Thymus (tissue), 11 donors: ENCODE results near the gene NSD1. TPM values are rescaled to one million over a fixed set of nuclear protein-coding genes. Genes with fewer than 3 reads are reported as not detected.

Experiments used
- DNase-seq, 9 donors: peaks; one replicate each; pipeline ENCODE4 v3.0.0-alpha.2; 2013; ENCODE audit warnings: low spot score in 9 of 9, low read depth in 6 of 9, missing footprints in 1 of 9
- H3K27ac ChIP-seq, 2 donors: one replicate each; pipeline ENCODE4 v1.5.1; 2013; ENCODE audit warnings: control low read depth in 1 of 2, low read depth in 1 of 2, low read length in 1 of 2, mild to moderate bottlenecking in 1 of 2, moderate library complexity in 1 of 2
- H3K27me3 ChIP-seq, 2 donors: one replicate each; pipeline ENCODE4 v1.5.1; 2013; ENCODE audit warnings: low read length in 1 of 2; ENCODE audit not compliant: control insufficient read depth in 2 of 2, insufficient read depth in 1 of 2
- H3K36me3 ChIP-seq, 2 donors: one replicate each; pipeline ENCODE4 v1.5.1; 2013; ENCODE audit warnings: low read length in 1 of 2, mild to moderate bottlenecking in 1 of 2, moderate library complexity in 1 of 2; ENCODE audit not compliant: control insufficient read depth in 2 of 2, insufficient read depth in 2 of 2
- H3K4me1 ChIP-seq, 2 donors: one replicate each; pipeline ENCODE4 v1.5.1; 2013; ENCODE audit warnings: low read length in 2 of 2; ENCODE audit not compliant: control insufficient read depth in 2 of 2, insufficient read depth in 2 of 2
- H3K4me3 ChIP-seq, 2 donors: one replicate each; pipeline ENCODE4 v1.5.1; 2013; ENCODE audit warnings: low read length in 2 of 2, control low read depth in 1 of 2, mild to moderate bottlenecking in 1 of 2
- H3K9me3 ChIP-seq, 2 donors: one replicate each; pipeline ENCODE4 v1.5.1; 2013; ENCODE audit warnings: low read length in 1 of 2, mild to moderate bottlenecking in 1 of 2; ENCODE audit not compliant: control insufficient read depth in 2 of 2, insufficient read depth in 1 of 2
- WGBS: extraction: QIAGEN DNeasy Blood & Tissue Kit; methylation state at CpG from one replicate; pipeline ENCODE4 v1.1.7; 2013; 5-methylcytosine and 5-hydroxymethylcytosine counted together
- polyA plus RNA-seq: library from polyadenylated mRNA; stranded (reverse); fragments of 200-250 nt; gene quantifications from one replicate; pipeline ENCODE4 v1.2.3, GENCODE V29; 2013
- total RNA-seq: library from RNA; stranded (reverse); fragments of 120-200 nt; gene quantifications from one replicate; pipeline ENCODE4 v1.2.4, GENCODE V29; 2013
- donor health status: healthy.

The NSD1 gene
- total and polyA plus RNA-seq, 2 donors = 10.9 to 34.1 TPM

DNA sequence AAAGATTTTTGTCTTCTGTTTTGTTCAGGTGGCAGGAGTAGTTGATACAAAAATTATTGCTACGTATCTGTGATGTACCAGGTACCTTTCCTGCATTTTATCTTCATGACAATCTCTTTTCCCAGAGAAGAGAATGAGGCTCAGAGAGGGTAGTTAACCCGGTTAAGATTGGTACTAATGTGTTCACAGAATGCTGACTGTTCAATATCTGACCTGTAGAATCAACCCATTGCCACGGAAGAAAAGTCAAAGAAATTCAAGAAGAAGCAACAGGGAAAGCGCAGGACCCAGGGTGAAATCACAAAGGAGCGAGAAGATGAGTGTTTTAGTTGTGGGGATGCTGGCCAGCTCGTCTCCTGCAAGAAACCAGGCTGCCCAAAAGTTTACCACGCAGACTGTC, 158.2 kb downstream of the NSD1 start:
- peaks cover 60 to 83% of the 10 kb centered on the region in 2 donors for H3K36me3 ChIP-seq
- DNase-seq = no peak
- 98% methylated on average over 7 of the region's 7 CpGs for WGBS
- no peak overlapping the region for H3K4me3 ChIP-seq
- H3K9me3 ChIP-seq = no peaks in the 10 kb centered on the region
- H3K4me1 ChIP-seq = peaks cover 3 to 12% of the 10 kb centered on the region in 2 donors
- no peaks in the 10 kb centered on the region for H3K27me3 ChIP-seq
- H3K27ac ChIP-seq = no peak overlapping the region

- WGBS = 98% methylated on average over 12 of the region's 12 CpGs
- no peak for DNase-seq
- peaks cover 59 to 82% of the 10 kb centered on the region in 2 donors for H3K36me3 ChIP-seq
- H3K27ac ChIP-seq = no peak overlapping the region
- H3K9me3 ChIP-seq = no peaks in the 10 kb centered on the region
- peaks cover 3 to 22% of the 10 kb centered on the region in 2 donors for H3K4me1 ChIP-seq
- H3K4me3 ChIP-seq = no peak overlapping the region
- H3K27me3 ChIP-seq = no peaks in the 10 kb centered on the region
Observed at GRCh38 chr5:177293819-177294581, 160.4 kb downstream of the NSD1 start.

- Histone ChIP-seq H3K9me3 (no peaks in the 10 kb centered on the region), H3K36me3 (peaks cover 59 to 80% of the 10 kb centered on the region in 2 donors), H3K27me3 (no peaks in the 10 kb centered on the region), H3K4me1 (peaks cover 7 to 28% of the 10 kb centered on the region in 2 donors), H3K27ac (no peak overlapping the region), H3K4me3 (no peak overlapping the region)
- WGBS = 97% methylated on average over 3 of the region's 3 CpGs
- no peak for DNase-seq
Observed at GRCh38 chr5:177294632-177295031, 161.1 kb downstream of the NSD1 start.

GRCh38 chr5:177295924-177296323, 162.4 kb downstream of the NSD1 start:
- no peak overlapping the region for H3K27ac ChIP-seq
- no peaks in the 10 kb centered on the region for H3K27me3 ChIP-seq
- WGBS = 85% methylated on average over 9 of the region's 9 CpGs
- no peaks in the 10 kb centered on the region for H3K9me3 ChIP-seq
- DNase-seq = no peak
- H3K36me3 ChIP-seq = peaks cover 57 to 75% of the 10 kb centered on the region in 2 donors
- no peak overlapping the region for H3K4me3 ChIP-seq
- peaks cover 16 to 40% of the 10 kb centered on the region in 2 donors for H3K4me1 ChIP-seq

- H3K4me3 ChIP-seq = no peak overlapping the region
Observed at GRCh38 chr5:177296581-177296980, 163.0 kb downstream of the NSD1 start.

GRCh38 chr5:177297922-177298321, 164.3 kb downstream of the NSD1 start:
- no peaks in the 10 kb centered on the region for H3K9me3 ChIP-seq
- H3K36me3 ChIP-seq = peaks cover 40 to 68% of the 10 kb centered on the region in 2 donors
- DNase-seq = no peak
- no peaks in the 10 kb centered on the region for H3K27me3 ChIP-seq
- no peak overlapping the region for H3K4me3 ChIP-seq
- peaks cover 24 to 60% of the 10 kb centered on the region in 2 donors for H3K4me1 ChIP-seq
- WGBS = 96% methylated on average over 2 of the region's 2 CpGs
- no peak overlapping the region for H3K27ac ChIP-seq

More at GRCh38 chr5:177296581-177296980, 163.0 kb downstream of the NSD1 start:
- H3K27ac ChIP-seq = no peak overlapping the region
- 62% methylated on average over 4 of the region's 4 CpGs for WGBS
- H3K27me3 ChIP-seq = no peaks in the 10 kb centered on the region
- peaks cover 54 to 76% of the 10 kb centered on the region in 2 donors for H3K36me3 ChIP-seq
- no peak for DNase-seq
- peaks cover 16 to 47% of the 10 kb centered on the region in 2 donors for H3K4me1 ChIP-seq
- H3K9me3 ChIP-seq = no peaks in the 10 kb centered on the region

GRCh38 chr5:177299697-177300096, 166.1 kb downstream of the NSD1 start:
- no peaks in the 10 kb centered on the region for H3K9me3 ChIP-seq
- H3K4me1 ChIP-seq = peaks cover 29 to 66% of the 10 kb centered on the region in 2 donors
- peaks cover 25 to 52% of the 10 kb centered on the region in 2 donors for H3K36me3 ChIP-seq
- no peaks in the 10 kb centered on the region for H3K27me3 ChIP-seq
- DNase-seq = no peak
- no peak overlapping the region for H3K4me3 ChIP-seq
- 70% methylated on average over 9 of the region's 9 CpGs for WGBS
- peak overlapping the region; percentile 74 to 78 for H3K27ac ChIP-seq

DNA sequence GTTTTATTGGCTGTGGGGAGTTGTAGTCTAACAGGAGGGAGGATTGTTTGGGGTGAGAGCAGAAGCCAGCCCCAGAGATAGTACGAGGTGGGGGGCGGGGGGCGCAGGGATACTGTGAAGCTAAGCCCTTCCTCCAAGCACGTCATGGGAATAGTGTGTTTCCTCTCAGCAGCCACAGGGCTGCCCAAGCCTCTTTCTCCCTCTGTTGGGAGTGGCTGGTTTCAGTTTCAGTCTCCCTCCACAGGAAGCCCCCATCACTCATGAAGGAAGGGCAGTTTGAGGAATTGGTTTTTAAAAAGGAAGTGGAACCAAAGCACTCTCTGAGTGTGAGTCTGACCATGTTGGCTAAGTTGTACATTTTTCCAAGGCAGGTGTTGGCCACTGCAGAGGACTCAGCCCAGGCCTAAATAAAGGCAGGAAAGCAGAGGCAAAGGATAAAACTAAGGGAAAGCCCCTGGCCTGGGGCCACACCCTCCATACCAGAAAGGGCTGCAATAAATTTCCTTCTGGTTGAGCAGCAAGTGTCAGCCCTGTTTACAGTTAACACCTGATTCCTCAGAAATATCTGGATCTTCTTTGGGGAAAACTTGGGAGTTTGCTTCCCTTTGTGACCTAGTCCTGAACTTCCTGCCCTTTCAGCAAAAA, 166.8 kb downstream of the NSD1 start:
- no peaks in the 10 kb centered on the region for H3K9me3 ChIP-seq
- H3K27me3 ChIP-seq = no peaks in the 10 kb centered on the region
- no peak overlapping the region for H3K4me3 ChIP-seq
- peak in 4 of 9 donors; percentile 41 to 74 (median 46) for DNase-seq
- 5% methylated on average over 4 of the region's 4 CpGs for WGBS
- H3K4me1 ChIP-seq = peaks cover 32 to 73% of the 10 kb centered on the region in 2 donors
- H3K36me3 ChIP-seq = peaks cover 18 to 51% of the 10 kb centered on the region in 2 donors
- peak overlapping the region; percentile 71 to 78 for H3K27ac ChIP-seq

DNA sequence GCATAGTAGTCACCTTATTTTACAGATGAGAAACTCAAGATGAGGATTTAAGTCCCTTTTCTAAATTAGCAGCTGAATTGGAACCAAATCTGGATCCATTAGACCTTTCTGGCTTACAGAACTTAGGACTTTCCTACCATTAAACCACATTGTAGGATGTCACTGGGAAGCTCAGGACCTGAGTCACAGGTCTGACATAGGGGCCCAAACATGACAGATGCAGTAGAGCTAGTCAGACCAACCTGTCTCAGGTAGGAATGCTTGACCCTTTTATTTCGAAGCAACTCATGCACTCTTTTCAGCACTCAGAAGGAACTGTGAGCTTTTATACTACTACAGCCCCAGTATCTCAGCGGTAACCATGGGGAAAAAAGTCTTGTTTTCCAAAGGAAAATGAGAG, 167.4 kb downstream of the NSD1 start:
- Histone ChIP-seq H3K36me3 (peaks cover 15 to 51% of the 10 kb centered on the region in 2 donors), H3K27me3 (no peaks in the 10 kb centered on the region), H3K4me1 (peaks cover 32 to 71% of the 10 kb centered on the region in 2 donors), H3K27ac (peak overlapping the region; percentile 3 to 78), H3K4me3 (no peak overlapping the region), H3K9me3 (no peaks in the 10 kb centered on the region)
- WGBS = 95% methylated on average over 2 of the region's 2 CpGs
- no peak for DNase-seq
